HG02678 (cell line): ENCODE results near the gene TBCCD1.

ENCODE experiments used
- ATAC-seq: cut with Tn5 transposase; IDR thresholded peaks from one replicate; pipeline ENCODE4 v1.9.1; 2021; ENCODE audit warnings: mild to moderate bottlenecking, moderate library complexity; ENCODE audit not compliant: unreplicated experiment

Gene TBCCD1, protein sequence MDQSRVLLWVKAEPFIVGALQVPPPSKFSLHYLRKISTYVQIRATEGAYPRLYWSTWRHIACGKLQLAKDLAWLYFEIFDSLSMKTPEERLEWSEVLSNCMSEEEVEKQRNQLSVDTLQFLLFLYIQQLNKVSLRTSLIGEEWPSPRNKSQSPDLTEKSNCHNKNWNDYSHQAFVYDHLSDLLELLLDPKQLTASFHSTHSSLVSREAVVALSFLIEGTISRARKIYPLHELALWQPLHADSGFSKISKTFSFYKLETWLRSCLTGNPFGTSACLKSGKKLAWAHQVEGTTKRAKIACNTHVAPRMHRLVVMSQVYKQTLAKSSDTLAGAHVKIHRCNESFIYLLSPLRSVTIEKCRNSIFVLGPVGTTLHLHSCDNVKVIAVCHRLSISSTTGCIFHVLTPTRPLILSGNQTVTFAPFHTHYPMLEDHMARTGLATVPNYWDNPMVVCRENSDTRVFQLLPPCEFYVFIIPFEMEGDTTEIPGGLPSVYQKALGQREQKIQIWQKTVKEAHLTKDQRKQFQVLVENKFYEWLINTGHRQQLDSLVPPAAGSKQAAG

DNA sequence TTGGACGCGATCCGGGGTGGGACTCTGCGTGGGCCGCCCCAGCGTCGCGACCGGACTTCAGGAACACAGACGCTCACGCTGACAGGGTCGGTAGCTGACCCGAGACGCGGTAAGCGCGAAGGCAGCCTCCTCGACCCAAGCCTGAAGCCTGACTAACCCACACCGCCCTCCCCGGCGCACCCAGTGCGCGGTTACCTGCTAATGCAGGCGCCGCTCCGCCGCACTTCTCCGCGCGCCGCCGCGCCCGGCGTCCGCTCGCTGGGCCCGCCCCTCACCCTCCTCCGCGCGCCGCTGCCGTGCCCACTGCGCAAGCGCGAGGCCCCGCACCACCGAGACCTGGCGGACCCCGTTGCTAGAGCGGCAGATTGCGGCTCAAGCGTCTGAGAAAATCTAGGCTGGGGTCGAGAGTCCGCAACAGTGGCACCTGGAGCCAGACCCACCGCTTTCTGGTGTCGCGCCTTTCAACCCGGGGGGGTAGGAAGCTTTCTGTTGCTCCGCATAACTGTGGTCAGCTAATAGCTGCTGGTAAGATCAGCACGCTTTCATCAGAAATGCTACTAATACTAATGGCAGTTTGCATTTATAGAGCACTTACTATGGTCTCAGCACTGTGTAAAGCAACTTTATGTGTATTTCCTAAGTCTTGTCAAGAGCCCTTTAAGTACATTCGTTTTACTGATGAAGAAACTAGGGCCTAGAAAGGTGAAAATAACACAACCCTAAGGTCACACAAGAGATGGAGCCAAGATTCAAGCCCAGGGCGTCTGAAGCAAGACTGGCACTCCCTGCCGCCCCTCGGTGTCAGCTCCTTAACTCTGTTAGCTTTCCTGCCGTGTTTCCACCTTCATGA, at the start of gene TBCCD1:
Gene TBCCD1 (minus strand): TSS at position 268 of the 850 bp plus-strand sequence. CDS start 3,010 bp downstream, outside the sequence.
- ATAC-seq = peak; percentile 43

DNA sequence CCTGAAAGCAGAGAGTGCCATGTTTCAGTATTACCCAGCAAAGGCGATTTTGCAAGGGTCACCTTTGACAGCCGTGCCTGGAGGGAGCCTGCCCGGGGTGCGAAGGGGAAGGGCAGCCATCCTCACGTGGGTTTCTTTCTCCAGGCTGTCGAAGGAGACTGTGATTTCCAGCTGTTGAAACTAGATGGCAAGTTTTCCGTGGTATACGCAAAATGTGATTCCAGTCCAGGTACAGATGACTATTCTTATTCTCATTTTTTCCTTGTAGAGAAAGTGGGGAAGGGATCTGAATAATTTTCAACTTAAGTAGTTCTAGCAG, 49.1 kb upstream of the TBCCD1 start:
- ATAC-seq = no peak

DNA sequence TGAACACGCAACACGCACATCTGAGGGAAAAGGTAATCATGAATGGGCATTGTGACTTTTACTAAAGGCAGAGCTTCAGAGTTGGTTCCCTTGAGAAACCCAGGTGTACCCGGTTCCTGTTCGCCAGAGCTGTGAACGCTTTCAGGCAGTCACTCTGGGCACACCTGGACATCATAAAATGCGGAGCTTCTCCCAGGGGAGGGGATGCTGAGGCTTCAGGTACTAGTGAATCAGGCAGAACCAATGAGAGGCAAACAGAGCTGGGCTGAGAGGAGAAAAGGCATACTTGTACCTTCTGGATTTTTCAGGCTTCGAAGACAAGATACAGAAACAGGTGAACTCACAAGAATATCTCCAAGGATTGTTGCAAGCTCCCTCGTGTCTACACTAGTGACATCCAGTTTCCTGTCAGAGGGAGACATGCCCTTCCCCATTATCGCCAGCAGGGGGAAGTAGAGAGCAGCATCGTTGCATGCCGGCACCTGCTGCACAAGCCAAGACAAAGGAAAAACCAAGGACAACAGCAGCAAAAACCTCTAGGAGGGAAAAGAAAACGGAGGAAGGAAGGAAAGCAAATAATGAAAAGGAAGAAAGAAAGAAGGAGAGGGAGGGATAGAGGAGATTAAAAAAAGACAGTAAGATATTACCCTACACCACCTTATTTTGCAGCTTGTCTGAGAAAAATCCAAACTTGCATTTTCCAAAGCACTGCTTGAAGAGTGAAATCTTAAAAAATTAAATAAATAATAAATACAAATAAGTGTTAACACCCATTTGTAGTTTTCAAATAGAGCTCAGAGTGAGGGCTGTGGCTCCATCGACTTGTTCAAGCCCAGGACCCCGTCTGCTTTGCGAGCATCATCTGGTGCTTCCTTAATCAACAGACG, 47.7 kb upstream of the TBCCD1 start:
- ATAC-seq = peak; percentile 61

DNA sequence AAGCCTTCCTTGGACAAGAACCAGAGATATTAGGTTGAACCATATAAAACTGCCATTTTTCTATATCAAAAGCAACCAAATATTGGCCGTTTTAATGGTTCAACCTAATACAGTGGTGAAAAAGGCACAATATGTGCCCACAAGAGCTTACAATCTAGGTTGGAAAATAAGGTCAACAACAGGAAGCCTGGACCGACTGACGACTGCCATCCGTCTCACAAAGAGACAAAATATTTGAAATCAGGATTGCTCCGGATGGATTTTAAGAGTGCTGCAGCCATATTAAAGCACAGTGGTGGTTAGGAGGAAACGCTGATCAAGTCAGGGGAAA, 47.1 kb upstream of the TBCCD1 start:
- no peak for ATAC-seq

DNA sequence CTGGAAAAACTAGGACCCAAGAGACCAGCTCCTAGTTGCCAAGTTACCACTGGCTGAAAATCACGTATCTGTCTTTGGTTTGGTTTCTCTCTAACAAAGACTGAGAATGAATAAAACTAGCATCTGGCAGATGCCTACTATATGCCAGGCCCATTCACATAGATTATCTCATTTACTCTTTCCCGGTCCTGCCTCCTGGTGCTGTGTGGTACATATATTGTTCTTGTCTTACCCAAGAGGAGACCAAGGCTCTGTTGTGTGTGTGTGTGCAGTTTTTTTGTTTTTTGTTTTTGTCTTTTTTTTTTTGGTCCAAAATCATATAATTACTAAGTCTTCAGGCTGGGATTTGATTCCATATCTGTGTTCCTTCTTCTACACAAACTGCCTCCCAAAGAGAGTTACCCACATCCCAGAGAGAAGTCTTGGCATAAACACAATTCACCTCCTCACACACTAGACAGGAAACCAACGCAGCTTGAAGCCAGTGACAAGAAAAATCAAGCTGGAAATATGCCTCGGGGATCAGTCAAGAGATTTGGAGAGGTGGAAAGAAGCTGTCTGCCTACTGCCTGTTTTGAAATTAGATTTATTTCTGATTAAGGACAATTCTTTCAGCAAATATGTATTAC, 46.6 kb upstream of the TBCCD1 start:
- ATAC-seq = no peak

DNA sequence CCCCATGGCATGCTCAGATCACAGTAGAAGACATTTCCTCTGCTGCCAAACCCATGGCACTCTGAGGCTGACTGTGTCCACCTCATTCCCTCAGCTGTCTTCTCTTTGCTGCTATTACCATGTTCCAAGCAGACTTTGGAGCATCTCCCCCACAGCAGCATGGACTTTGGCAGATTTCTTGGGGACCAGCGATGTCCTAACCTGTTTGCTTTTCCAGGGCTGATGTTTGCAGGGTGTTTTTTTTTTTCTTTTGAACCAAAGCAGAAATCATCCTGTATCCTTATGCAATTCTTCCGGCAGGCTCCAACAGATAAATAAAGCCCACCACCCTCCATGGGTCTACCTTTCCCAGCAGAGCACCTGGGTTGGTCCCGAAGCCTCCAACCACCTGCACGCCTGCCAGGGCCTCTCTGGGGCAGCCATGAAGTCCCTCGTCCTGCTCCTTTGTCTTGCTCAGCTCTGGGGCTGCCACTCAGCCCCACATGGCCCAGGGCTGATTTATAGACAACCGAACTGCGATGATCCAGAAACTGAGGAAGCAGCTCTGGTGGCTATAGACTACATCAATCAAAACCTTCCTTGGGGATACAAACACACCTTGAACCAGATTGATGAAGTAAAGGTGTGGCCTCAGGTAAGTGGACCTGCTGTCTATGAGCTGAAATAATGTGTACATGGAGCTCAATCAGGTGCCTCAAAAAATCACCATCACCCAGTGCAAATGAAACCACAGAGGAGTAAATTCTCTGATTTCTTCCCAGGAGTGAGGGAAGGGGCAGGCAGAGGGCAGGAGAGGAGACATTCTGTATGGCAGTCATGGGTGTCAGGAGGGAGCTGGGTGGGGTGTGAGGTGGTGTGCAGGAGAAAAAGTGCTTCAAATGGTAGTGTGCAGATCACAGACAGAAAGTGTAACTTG, 45.8 kb upstream of the TBCCD1 start, which contains the start of gene AHSG:
Gene AHSG (plus strand): TSS at position 340 of the 916 bp plus-strand sequence. CDS start 82 bp downstream, at position 422.
- no peak for ATAC-seq

DNA sequence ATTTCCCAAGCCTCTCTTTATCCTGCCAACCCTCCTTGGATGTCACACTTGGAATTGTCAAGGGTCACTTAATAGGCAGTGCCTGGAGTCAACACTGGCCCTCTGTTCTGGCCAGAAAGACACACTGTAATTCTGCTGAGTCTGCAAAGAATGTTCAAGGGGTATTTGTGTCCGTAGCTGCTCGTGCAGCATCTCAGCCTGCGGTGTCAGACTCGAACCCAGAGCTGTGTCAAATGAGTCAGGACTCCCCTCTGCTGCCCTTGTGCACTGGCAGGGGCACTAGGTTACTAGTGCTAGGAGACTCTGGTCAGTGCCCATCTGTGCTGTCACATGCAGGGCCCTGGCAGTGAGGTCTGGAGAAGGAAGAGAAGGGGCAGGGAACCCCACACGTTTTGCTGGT, 44.9 kb upstream of the TBCCD1 start:
- no peak for ATAC-seq

DNA sequence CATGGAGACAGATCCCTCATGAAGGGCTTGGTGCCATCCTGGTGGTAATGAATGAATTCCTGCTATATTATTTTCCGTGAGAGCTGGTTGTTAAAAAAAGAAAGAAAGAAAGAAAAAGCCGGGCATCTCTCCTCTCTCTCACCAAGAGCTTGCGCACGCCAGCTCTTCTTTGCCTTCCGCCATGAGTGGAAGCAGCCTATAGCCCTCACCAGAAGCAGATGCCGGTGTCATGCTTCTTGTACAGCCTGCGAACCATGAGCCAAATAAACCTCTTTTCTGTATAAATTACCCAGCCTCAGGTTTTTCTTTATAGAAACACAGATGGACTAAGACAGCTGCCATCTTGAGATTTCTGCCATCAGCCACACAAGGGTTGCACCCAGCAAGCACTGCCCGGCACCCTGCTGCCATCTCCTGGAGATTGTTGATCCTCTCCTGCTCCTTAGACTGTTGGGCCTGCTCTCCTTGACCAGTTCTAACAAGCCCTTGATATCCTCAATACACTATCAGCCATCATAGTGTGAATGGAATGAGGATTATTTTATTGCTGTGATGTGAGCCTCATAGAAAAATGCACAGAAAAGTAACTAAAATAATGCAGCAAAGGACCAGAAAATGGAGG, 42.2 kb upstream of the TBCCD1 start:
- no peak for ATAC-seq

DNA sequence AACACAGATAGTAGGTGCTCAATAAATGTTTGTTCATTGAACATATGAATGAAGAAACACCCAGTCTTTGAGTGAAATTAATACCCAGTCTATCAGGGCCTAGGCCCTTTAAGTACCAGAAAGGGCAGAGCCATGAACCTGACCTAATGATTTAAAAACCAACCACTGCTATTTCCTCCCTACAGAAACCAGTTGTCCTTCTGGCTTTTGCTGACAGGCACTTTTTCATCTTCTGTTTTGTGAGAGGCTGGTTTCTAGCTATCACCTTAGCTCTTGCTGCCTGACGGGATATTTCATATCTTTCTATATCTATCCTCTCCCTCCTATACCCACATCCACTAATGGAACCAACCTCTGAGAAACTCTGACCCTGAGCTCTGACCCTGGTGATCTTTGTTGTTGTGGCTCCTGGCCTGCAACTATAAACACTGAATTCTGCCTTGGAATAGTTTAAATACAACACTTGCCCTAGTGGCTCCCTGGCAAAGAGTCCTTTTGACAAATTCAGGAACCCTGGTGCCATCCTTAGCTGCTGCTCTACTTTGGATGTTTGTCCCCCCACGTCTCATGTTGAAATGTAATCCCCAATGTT, 41.6 kb upstream of the TBCCD1 start:
- no peak for ATAC-seq

DNA sequence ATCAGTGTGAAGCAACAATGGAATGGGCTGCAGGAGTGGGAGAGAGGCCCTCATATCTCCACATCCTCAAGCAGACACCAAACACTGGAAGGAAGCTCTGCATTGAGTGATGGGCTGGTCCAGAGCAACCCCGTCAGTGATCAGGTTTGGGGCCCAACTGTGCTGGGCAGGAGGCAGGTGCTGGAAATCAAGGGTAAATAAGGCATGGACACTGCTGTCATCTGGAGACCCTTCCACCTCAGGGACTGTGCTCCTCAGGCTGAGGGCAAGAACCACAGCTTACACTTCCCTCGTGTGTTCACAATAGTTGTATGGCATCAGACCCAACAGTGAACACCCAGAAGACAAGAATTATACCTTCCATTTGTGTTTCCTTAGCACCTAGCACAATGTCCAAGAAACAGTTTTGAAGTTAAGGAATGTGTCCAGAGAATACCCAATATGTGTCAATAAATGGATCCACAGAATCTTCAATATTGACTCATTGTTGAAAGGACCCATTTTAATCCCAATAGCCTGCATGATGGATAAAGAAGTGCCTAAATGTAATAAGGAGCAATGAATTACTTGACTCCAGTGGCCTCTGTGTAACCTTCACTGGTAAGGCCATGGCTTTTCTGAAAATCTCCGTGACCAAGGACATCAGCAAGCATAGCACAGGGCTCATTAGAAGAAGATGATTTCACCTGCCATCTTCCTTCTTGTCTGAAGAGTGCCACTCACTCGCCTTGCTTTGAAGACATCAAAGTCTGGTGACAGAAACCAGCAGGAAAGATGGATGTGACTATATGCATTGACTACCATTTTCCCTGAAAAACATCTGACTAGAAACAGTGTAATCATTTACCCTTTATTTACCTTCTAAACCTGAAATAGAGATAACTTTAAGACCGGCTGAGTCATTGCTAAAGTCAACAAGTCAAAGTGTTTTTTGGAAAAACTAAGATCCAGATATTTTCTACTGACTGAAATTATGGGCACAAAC, 38.7 kb upstream of the TBCCD1 start:
- ATAC-seq = no peak

DNA sequence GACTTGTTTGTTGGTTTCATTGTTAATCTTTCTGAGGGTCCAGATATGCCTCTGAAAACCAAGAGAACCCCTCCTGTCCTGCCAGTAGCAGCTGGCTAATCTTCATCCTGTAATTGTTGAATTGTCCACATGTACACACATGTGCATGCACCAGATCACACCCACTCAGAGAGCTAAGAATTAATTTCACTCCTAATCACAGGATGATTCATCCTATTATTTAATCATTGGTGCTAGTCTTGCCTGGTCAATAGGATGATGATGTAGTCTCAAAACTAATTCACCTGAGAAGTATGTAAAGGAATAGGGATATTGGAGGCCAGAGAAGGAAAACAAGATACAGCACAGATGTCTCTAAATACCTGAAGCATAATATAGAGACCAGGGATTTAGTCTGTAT, 37.9 kb upstream of the TBCCD1 start:
- ATAC-seq = no peak

DNA sequence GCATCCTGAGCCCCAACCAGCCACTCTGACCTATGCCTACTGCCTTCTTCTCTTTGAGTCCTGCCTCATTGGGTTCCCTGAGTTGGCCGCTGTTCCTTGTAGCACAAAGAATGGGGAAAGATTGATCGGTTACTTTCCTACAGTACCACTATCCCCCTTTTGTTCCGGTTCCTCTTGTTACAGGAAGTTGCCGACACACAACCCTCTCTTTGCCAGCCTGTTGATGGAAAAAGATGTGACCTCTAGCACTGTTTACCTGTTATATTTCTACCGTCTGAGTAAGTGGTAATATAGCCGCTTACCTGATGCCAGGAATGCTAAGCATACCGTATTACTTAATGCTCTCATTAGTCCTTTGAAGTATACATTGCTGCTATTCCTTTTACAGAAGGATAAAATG, 36.0 kb upstream of the TBCCD1 start:
- ATAC-seq = no peak

DNA sequence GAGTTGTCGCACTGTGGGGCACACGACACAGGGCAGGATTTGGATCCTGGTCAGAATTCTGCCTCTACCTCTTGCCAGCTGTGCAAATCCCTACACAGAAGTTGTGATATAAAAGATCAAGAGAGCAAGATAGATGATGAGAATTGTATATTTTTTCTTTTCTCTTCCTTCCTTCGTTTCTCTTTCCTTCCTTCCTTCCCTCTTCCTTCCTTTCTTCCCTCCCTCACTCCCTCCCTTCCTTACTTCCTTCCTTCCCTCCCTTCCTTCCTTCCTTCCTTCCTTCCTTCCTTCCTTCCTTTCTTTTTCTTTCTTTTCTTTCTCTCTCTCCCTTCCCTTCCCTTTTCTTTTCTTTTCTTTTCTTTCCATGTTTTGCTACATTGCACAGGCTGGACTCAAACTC, 33.8 kb upstream of the TBCCD1 start:
- no peak for ATAC-seq

DNA sequence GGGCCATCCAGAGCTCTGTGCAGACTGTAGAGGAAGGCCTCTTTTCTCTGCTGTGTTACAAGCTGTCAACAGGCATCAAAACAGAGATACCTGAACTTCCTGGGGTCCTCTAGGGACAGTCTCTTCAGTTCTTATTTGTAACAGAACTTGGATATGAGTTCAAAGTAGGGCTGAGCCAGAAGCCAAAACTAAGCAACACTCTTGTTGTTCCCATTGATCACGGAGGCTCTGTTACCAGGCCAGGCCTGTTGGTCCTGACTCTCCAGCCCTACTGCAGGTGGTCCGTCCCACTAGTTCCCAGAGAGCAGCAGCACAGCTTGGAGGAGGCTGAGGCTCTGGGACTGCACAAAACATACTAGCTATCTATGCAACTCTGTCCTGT, 32.6 kb upstream of the TBCCD1 start:
- ATAC-seq = no peak

DNA sequence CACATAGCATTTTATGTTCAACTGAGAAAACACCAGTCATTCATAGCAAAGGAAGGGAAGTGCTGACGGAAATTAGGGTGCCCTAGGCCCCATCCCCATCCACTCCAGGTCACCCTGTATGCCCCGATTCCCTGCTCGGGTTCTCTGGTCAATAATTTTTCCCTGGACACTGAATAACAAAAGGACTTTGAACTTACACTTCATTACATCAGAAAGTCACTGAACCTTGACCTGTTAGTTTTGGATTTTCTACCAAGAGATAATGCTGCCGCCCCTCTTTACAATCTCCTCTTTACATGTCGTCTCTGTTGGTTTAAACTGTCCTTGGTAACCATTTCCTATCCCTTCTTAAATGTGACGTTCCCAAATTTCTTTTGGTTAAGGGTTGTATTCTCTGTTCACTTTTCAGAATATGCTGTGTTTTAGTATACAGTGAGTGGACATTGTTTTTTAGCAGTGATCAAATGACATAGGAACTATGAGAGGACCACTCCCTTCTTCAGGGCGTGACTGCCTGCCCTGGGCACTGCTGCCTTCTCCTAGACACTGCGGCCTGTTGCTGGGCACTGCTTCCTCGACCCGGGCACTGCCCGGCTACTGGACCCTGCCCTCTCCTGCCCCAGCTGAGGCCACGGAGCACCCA, 32.1 kb upstream of the TBCCD1 start:
- ATAC-seq = no peak

DNA sequence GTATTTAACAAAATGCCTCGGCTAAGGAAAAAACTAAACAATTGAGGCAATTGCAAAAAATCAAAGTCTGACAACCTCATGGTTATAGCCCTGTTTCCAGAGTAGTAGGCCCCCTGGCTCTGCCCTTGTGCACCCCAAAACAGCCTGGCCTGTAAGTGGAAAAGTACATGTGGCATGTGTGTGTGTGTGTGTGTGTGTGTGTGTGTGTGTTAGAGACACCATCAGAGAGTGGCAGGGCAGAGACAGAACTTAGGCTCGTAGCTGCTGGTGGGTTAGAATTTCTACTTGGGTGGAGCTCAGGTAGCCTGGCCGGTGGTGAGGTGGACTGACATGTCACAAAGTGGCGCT, 31.6 kb upstream of the TBCCD1 start:
- no peak for ATAC-seq
